HG02678 (cell line): ENCODE results near the gene MPPE1.
"Not testable (repeated sequence)": the region's sequence is repeated elsewhere in the genome, so short reads cannot be mapped to it uniquely, and the experiment has no call there.

Source experiments
- ATAC-seq: cut with Tn5 transposase; IDR thresholded peaks from one replicate; pipeline ENCODE4 v1.9.1; 2021; ENCODE audit warnings: mild to moderate bottlenecking, moderate library complexity; ENCODE audit not compliant: unreplicated experiment

The MPPE1 gene, protein sequence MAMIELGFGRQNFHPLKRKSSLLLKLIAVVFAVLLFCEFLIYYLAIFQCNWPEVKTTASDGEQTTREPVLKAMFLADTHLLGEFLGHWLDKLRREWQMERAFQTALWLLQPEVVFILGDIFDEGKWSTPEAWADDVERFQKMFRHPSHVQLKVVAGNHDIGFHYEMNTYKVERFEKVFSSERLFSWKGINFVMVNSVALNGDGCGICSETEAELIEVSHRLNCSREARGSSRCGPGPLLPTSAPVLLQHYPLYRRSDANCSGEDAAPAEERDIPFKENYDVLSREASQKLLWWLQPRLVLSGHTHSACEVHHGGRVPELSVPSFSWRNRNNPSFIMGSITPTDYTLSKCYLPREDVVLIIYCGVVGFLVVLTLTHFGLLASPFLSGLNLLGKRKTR

DNA sequence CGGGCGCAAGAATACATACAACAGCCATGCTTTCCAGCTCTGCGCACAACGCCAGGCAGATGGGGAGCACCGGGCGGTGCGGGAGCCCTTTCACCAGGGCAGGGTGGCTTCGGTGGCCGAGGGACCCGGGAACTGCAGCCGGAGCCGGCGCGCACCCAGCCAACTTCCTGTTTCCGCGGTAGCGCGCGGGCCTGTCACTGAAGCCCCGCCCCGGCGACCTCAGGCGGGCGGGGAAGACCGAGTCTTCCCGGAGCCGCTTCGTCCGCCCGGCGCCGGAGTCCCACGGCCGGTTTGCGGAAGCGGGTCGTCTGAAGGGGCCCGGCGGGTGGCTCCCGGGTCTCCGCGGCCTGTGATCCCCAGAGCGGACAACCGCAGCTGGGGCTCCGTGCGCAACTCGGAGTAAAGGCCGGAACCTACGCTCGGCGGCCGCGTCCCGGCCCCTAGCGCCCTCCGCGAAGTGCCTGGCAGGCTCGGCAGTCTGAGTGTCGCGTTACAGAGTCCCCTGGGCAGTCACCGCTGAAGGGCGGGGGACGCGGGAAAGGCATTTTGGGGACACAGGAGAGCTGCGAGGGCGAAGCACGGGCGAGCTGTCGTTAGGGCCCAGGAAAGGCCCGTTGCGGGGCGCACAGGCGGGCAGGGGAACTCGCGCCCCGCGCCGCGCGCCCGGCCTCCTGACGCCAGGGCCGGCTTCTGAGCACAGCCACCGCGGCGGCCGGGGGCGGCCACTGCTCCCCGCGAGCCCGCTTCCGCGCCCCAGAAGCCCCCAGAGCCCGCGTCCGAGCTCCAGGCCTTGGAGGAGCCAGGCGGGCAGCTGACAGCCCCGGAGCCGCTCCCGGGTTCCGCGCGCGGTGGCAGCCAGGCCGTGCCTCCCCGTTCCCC lies at the start of gene MPPE1:
Gene MPPE1, minus strand, starts transcription at position 136 of the 879 bp plus-strand sequence. CDS start 11,053 bp downstream, outside the sequence.
- peak; percentile 87 for ATAC-seq

DNA sequence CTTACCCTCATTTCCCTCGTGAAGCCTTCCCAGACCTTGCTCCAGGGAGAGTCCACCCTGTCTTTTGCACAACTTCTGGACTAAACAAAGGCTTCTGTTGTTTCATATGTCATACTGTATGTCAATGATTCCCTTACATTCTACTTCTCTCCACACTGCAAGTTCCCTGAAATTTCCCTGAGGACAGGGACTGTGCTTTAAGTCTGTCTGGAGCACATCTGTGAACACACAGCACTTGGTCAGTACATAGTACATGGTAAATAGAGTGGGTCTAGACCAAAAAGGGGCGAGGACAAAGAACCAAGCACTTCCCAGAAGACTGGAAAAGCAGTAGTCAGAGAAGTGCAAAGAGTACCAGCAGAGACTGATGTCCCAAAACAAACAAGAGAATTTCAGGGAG lies 49.5 kb upstream of the MPPE1 start:
- ATAC-seq: no peak

DNA sequence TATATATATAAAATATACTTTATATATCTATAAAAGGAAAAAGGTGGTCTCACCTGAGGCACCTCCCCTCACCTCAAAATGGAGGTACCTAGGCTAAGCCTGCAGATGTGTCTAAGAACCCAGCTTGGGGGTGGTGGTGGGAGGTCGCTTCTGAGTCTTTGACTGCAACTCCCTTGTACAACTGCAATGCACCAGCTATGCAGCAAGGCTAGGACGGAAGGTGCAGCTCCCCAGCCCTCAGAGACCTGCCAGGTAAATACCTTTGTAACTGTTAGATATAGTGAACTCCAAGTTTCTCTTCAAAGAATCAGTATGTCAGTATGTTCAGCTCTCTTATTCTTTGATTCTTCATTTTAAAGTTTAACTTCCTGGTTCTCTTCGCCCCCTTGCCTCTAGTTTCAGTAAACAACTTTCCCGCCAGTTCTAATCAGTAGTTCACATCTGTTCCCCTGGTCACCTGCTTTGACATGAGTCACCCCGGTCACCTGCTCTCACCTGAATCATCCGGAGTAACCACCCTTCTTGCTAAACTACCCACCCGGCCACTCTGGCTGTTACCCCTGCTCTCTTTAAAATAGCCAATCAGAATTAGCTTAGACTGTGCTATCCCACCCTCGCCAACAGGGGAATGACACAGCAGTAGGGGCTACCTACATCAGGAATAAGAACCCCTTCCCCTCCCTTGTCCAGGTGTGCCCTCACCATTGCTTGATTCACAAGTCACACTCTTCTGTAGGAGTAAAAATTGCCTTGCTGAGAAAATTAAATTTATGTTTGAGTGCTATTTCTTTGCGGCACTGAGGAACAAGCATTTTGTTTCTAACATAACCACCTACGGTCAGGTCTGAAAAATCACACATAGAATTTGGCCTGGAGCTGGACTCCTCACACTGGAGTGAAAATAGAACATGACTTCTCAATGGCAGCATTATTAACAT lies 48.5 kb upstream of the MPPE1 start:
- ATAC-seq: no peak

DNA sequence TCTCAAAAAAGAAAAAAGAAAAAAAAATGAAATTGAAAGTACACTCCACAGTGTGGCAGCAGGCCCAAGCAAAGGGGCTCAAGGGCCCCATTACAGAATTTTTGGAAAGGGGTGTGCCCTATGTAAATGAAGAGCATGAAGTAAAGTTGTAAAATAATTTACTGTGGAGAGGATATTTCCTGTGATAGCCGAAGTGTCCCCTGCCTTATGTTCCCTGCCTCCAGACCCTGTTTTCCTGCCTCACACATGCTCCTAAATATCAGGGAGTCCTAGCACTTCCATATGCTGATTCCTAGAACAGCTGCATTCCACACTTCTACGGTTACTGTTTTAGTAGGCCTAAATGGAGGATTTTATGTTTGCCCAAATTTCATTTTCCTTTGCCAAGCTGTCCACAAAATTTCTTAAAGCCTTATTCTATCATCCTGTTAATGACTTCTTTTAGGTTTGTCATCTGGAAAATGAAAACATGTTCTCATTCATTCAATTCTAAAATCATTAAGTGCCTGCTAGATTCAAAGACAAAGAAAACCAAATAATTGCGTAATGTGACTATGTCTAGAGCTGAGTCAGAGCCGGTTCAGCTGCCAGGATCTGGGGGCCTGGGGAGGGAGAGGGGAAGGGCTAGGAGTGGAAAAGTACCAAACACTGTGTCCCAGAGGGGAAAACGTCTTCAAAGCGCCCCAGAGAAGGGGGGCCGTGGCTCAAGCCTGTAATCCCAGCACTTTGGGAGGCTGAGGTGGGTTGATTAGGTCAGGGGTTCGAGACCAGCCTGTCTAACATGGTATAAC lies 47.3 kb upstream of the MPPE1 start:
- ATAC-seq: no peak

DNA sequence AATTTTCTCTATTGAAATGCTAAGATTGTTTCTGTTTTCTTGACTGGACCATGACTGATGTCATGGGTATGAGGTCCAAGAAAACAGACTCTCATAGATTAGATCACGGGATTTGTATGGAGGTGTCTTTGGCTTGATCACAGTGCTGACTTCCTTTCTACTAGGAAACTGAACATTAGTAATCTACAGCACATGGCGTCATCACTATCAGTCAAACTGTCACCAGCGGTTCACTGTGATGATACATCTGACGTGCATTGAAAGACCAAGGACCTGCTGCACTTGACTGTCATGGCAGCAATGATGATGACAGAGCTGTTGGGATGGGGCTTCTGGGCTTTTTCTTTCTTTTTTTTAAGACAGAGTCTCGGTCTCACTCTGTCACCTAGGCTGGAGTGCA lies 45.0 kb upstream of the MPPE1 start:
- ATAC-seq: no peak

DNA sequence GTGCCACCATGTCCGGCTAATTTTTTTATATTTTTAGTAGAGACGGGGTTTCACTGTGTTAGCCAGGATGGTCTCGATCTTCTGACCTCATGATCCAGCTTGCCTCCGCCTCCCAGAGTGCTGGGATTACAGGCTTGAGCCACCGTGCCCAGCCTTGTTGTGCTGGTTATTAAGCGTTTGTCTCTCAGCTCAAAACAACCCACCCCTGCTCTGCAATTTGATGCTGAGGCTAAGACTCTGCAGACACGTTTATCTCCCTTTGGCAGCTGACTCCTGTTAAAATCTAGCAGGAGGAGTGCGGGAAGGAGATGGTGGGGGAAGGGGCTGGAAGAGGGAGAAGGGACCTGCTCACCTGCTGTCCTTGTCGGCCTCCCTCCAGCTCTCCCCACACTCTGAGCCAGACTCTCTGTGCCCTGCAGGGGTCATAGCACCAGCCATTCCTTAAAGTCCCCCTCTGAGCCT lies 43.3 kb upstream of the MPPE1 start:
- no peak for ATAC-seq

DNA sequence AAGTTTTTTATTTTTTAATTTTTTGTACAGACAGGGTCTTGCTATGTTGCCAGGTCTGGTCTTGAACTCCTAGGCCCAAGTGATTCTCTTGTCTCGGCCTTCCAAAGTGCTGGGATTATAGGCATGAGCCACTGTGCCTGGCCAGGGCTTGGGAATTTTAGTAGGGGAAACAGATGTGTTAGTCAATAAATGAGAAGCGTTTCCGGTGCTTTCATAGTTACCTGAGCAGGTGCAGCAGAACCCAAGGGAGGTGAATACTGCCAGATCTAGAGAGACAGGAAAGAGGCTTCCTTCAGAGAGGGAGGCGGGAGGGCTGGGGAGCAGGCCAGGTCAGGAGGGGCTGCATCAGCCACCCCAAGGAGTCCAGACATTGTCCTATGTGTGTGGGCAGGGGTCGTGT lies 42.7 kb upstream of the MPPE1 start:
- ATAC-seq: no peak

DNA sequence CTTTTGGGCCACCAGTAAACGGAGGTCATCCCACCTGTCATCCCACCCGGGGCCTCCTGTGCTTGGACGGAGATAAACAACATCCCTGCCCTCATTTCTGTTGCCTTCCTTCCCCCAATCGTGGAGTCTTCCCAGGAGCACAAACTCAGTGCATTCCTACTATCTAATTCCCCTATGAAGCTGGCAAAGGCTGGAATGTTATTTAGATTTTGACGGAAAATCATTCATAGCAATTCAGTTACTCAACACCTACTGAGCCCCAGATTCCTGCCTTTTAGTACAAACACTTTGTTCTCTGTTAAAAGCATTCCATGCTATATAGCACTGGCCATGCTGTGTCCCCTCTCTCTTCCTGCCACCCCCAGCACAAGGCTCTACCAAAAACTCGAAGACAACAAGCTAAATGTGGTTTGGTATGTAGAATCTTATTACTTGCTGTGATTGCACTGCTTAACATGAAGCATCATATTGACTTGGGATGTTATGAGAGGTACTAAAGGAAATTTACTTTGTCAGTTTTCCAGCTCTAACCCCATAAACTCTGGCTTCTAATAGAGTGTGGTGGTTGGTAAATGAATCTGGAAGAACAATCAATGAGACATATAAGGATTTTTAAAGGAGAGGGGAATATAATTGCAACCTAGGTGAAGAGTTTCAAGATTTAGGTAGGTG lies 40.9 kb upstream of the MPPE1 start:
- ATAC-seq: no peak

DNA sequence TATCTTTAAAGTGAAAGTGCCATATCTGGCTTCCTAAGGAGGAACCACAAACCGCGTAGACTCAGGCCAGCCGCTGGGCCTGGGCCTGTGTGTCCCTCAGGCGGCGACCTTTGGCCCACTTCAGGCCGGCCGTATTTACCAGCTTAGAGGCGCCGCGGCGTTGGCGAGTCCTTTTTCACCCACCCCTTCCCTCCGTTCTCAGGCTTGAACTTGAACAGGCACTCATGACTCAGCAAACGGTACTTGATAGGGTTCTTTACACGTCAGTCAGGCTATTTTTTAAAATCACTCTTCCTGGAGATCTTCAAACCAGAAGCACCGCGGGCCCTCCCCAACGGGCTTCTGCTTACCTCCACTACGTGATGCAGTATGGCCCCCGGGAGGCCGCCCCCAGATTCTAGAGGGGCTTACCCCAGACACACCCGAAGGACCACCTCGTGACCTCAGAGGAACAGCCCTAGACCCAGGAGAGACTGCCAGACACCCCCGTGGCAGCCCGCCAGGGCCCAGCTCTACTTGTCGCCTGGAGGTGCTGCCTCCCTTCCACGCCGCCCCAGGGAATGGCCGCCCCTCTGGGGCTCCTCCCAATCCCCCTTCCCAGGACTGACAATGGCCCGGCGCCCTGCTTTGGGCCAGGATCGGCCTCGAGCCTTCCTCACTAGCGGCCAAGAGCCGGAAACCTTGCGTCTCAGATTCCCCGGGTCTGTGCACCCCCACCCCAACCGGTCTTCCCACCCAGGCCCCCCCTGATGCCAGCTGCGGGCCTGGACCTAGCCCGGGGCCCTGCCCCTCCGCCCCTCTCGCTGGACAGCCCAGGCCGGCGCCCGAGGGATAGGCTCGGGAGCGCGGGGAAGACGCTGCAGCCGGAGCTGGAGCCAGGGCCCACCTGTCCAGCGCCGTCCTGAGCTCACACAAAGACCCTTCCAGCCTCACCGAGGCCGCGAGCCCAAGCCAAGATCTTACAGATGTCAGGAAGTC lies 39.4 kb upstream of the MPPE1 start:
- peak; percentile 92 for ATAC-seq

DNA sequence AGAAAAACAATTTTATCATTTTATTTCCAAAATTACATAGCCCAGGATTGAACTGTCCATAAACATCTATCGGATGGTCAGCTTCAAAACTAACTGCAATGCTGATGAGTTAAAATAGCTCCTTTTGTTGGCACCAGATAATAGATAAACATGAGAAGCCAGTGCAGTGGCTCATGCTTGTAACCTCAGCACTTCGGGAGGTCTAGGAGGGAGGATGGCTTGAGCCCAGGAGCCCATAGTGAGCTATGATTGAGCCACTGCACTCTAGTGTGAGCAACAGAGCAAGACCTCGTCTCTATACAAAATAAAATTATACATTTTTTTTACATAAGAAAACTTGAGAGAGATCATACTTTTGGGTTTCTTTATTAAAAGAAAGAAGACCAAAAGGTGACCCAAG lies 38.6 kb upstream of the MPPE1 start:
- no peak for ATAC-seq

DNA sequence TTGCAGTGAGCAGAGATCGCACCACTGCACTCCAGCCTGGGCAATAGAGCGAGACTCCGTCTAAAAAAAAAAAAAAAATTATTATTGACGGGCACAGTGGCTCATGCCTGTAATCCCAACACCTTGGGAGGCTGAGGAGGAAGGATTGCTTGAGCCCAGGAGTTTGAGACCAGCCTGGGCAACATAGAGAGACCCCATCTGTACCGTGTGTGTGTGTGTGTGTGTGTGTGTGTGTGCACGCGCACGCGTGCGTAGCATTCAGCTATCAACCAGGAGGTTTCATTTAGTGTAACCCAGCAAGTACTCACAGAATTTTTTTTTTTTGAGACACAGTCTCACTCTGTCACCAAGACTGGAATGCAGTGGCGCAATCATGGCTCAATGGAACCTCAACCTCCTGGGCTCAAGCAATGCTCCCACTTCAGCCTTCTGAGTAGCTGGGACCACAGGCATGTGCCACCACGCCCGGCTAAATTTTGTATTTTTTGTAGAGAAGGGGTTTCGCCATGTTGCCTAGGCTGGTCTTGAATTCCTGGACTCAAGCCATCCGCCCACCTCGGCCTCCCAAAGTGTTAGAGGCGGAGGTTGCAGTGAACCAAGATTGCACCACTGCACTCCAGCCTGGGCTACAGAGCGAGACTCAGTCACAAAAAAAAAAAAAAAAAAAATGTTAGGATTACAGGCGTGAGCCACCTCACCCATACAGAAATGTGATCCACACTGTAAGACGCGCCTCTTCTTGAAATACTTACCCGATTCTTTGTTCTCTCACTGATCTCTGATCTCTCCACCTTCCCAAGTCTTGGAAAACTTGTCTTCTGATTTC lies 37.9 kb upstream of the MPPE1 start:
- not testable (repeated sequence) for ATAC-seq

DNA sequence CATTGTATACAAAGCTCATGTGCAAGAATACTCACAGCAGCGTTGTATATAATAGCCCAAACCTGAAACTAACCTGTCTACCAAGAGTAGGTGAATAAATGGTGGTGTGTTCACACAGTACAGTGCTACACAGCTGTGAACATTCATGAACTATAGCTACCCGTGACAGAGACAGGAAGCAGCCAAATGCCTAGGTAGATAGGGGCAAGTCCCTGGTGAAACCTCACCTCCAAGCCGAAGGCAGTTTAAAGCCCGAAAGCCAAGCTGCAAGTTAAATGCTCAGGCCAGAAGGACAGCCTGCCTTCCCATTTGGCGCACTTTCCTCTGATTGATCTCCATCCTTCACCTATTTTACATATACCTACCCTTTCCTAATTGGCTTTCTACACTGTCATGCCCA lies 36.7 kb upstream of the MPPE1 start:
- ATAC-seq: no peak

DNA sequence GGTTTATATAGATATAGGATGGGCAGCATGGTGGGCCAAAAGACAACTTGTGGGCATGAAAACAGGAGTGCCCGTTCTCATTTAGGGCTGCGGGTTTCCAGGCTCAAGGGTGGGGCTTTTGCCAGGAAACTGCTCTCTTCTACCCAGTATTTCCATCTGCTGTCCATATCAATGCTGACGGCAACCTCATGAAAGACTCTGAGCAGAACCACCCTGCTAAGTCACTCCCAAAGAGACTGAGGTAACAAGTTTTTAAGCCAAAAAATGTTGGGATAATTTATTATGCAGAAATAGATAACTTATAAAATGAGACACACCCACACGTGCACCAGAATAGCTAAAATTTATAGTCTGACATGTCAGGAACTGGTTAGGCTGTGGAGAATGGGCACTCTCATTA lies 36.1 kb upstream of the MPPE1 start:
- ATAC-seq: no peak

DNA sequence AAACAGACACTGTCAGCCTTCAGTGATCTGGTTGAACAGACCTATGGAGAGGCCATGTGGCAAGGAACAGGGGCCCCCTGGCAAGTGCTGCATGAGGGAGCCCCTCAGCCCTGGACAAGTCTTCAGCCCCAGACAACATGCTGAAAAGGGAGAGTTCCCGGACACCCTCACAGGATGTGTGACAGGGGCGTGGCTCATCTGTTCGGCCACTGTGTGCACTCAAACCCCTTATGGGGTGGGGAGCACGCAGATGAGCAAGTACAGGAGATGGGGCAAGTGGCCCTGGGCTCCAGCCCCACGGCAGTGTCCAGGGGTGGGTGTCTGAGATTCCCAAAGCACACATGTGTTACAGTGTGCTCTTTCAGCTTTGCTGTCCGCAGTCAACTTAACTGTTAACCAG lies 35.4 kb upstream of the MPPE1 start:
- ATAC-seq: no peak

DNA sequence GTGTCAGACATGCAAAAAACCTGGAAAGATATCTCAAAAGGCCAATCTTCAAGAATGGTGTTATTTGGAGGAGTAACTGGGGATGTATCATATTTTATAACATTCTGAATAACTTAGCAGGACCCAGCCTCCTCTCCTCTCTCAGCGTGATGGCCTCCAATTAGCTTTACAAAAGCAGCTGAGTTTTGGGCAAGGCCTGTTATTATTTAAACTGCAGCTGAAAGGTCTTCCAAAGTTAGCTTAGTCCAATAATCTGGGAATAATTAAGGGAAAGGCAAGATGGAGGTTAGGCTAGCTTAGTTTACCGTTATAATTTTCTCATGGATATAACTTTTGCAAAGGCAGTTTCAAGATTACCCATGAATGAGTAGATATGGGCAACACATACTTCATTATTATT lies 32.8 kb upstream of the MPPE1 start:
- no peak for ATAC-seq

DNA sequence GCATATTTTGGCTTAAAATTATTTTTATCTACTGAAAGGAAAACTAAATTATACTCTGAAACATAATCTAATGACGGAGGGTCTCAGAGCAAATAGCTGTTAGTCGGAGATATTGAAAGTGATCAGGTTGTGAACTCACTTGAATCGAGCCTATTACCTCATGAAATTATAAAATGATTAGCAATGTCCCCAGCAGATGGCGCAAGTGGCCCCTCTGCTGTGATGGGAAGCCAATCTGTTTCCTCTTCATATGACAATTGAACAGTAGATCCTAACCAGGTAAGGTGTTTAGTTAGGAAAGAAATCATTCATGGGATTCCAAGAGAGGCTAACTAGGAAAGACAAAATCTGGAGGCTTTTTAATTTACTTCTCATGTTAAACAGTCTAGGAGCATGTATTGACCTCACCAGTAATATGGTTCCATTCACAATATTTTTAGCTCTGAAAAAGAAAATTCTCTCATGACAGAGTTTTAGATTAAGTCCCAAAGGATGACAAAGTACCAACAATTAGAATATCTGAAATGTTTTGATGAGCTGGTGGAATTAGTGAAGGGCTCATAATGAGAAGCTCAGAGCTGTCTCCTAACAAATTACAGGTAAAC lies 29.9 kb upstream of the MPPE1 start:
- no peak for ATAC-seq

DNA sequence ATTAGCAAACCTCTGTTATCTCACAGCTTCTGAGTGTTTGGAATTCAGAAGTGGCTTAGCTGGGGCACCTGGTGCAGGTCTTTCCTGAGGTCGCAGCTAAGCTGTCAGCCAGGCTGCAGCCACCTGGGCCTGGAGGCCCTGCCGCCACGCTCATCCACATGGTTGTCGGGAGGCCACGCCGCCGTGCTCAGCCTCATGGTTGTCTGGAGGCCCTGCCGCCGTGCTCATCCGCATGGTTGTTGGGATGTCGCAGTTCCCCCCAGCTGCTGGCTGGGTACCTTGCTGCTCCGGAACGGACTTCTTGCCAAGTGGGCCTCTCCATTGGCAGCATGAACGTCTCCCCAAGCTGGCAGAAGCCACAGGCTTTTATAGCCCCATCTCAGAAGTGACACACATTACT lies 24.3 kb upstream of the MPPE1 start:
- ATAC-seq: no peak
